AG04450 (cell line): ENCODE measurements around the gene ROBO3. TPM values are rescaled to one million over a fixed set of nuclear protein-coding genes. Genes with fewer than 3 reads are reported as not detected.
A peak's percentile ranks its signal among the peaks of the same experiment; 100 is the strongest.

Experiments used
- CTCF ChIA-PET: fragments of 300-600, 350-600 bp; formaldehyde crosslinking; extraction: SDS; loops from one replicate; lab custom pipeline; 2022; ENCODE audit warnings: antibody characterized with exemption, inconsistent platforms; lab: Charles Lee
- POLR2A ChIA-PET: fragments of 350-600 bp; formaldehyde crosslinking; extraction: SDS; loops from one replicate; lab custom pipeline; 2021; ENCODE audit warnings: antibody characterized with exemption, inconsistent platforms; lab: Yijun Ruan, JAX
- DNase-seq: peaks from one replicate; pipeline ENCODE4 v3.0.0-alpha.2; 2011; ENCODE audit warnings: low read depth, low spot score
- H3K27ac ChIP-seq: one replicate; pipeline ENCODE4 v1.5.1; 2012; ENCODE audit warnings: low read depth, low read length, control low read depth
- H3K27me3 ChIP-seq: one replicate; pipeline ENCODE4 v1.6.0; 2012; ENCODE audit warnings: low read length; ENCODE audit not compliant: control insufficient read depth, insufficient read depth
- H3K4me3 ChIP-seq: 2 replicates; pipeline ENCODE4 v1.5.1; 2011; ENCODE audit warnings: mild to moderate bottlenecking, low read depth, low read length, control low read depth
- H3K9me3 ChIP-seq: 2 replicates; pipeline ENCODE4 v1.5.1; 2012; ENCODE audit warnings: low read length; ENCODE audit not compliant: control insufficient read depth, insufficient read depth
- CTCF ChIP-seq: IDR thresholded peaks from 2 replicates; pipeline ENCODE4 v1.5.1; 2011; ENCODE audit warnings: low read depth, low read length, control low read depth, inconsistent platforms
- polyA plus RNA-seq: library from polyadenylated mRNA; depleted of rRNA; stranded (reverse); fragments of >200 nt; gene quantifications from 2 replicates; pipeline ENCODE4 v1.2.3, GENCODE V29; 2011

ROBO3 gene
- polyA plus RNA-seq, 1 experiment: 28.9 TPM

- POLR2A ChIA-PET: no interaction called here
- no peaks in the 10 kb centered on the region; the same call in 1 of the 2 replicates for H3K9me3 ChIP-seq
- H3K27me3 ChIP-seq: peaks cover 55% of the 10 kb centered on the region
- no peak for TF ChIP-seq CTCF
- CTCF ChIA-PET: interaction anchor here (1.4 kb wide), 1 partner anchor 37 kb away, joined by 3 read pairs; no protein-coding TSS in a partner anchor
- DNase-seq: no peak
- H3K27ac ChIP-seq: no peak overlapping the region
- no peak overlapping the region for H3K4me3 ChIP-seq
Observed at GRCh38 chr11:124872741-124873140, 7.5 kb downstream of the ROBO3 start.

- Histone ChIP-seq H3K27ac (no peak overlapping the region), H3K27me3 (peaks cover 43% of the 10 kb centered on the region), H3K4me3 (no peak overlapping the region), H3K9me3 (no peaks in the 10 kb centered on the region; the same call in 1 of the 2 replicates)
- no peak for DNase-seq
- no peak for TF ChIP-seq CTCF
- CTCF ChIA-PET: interaction anchor here (1.4 to 1.6 kb wide), 2 partner anchors 38 to 230 kb away, joined by 3 to 4 read pairs; no protein-coding TSS in a partner anchor
- POLR2A ChIA-PET: no interaction called here
Observed at GRCh38 chr11:124873951-124874350, 8.7 kb downstream of the ROBO3 start.

DNA sequence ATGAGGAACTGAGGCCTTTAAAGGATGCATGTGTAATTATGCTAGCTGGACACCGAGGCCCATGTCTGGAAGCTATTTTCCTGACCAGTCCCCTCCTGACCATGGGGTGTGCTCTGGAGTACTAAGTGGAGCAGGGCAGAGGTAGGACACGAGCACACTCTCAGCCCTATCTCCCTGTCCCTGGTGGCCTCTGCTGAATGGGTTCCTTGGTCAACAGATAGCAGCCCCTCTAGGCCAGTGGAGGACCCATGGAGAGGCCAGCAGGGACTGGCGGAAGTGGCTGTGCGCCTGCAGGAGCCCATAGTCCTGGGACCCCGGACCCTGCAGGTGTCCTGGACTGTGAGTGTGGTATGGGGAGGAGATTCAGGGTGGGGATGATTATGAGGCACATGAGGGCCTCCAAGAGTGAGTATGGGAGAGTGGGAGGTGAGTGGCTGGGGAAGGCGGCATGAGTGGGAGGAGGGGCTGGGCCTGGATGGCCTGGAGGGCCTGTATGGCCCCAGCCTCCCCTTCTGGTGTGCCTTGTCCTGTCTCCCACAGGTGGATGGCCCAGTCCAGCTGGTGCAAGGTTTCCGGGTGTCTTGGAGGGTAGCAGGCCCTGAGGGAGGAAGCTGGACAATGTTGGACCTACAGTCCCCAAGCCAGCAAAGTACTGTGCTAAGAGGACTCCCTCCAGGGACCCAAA, 9.5 kb downstream of the ROBO3 start:
- TF ChIP-seq CTCF: no peak
- POLR2A ChIA-PET: no interaction called here

DNA sequence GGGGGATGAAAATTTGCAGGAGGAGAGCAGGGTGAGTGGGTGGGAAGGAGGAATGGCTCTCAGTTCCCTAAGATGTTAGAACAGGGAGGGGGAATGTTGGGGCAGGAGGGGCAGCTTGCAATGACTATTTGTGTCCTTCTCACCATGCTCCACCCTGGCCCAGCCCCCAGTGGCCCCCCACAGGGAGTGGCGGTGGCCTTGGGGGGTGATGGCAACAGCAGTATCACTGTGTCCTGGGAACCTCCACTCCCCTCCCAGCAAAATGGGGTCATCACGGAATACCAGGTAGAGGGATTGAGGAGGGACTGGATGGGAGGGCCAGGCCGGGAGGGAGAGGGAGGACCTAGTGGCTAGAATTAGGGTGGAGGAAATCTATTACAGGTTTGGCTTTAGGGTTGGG, 10.2 kb downstream of the ROBO3 start:
- no peak for DNase-seq
- ChIA-PET CTCF (interaction anchor here (0.5 to 1.8 kb wide), 29 partner anchors 9 to 578 kb away, joined by 3 to 43 read pairs (median 8); partner anchors contain the start of genes CCDC15, HEPACAM, HEPN1 and ROBO4), POLR2A (interaction anchor here (1.3 to 1.6 kb wide), 3 partner anchors 23 to 45 kb away, joined by 8 to 18 read pairs (median 14); partner anchors contain the start of gene ROBO4)
- Histone ChIP-seq H3K9me3 (no peaks in the 10 kb centered on the region; the same call in 1 of the 2 replicates), H3K27me3 (peaks cover 29% of the 10 kb centered on the region), H3K27ac (no peak overlapping the region), H3K4me3 (peak overlapping the region; percentile 73)
- TF ChIP-seq CTCF: no peak

More for the DNA sequence above, 9.5 kb downstream of the ROBO3 start:
- H3K27ac ChIP-seq: no peak overlapping the region
- DNase-seq: no peak
- H3K9me3 ChIP-seq: no peaks in the 10 kb centered on the region; the same call in 1 of the 2 replicates
- peaks cover 36% of the 10 kb centered on the region for H3K27me3 ChIP-seq
- H3K4me3 ChIP-seq: no peak overlapping the region
- CTCF ChIA-PET: interaction anchor here (0.5 to 1.6 kb wide), 3 partner anchors 8 to 230 kb away, joined by 3 to 4 read pairs (median 4); no protein-coding TSS in a partner anchor
